Measurements from ENCODE around the gene LRRC7. TPM values are rescaled to one million over a fixed set of nuclear protein-coding genes. Genes with fewer than 3 reads are reported as not detected.
"Not testable (repeated sequence)": the region's sequence is repeated elsewhere in the genome, so short reads cannot be mapped to it uniquely, and the experiment has no call there.

Gene LRRC7
- total RNA-seq, 1 donor from 2014 or later = 0.94 TPM

- TF ChIP-seq CTCF (IDR thresholded peaks at IDR 0.05) = no peak
- H3K9me3 Mint-ChIP-seq (ENCODE audit: unreplicated experiment) = no peaks in the 10 kb centered on the region
- no peaks in the 10 kb centered on the region for H3K27me3 Mint-ChIP-seq (ENCODE audit: unreplicated experiment)
- no peaks in the 10 kb centered on the region for H3K36me3 Mint-ChIP-seq (ENCODE audit: unreplicated experiment)
- H3K27ac Mint-ChIP-seq (ENCODE audit: unreplicated experiment) = no peak overlapping the region
- no peak overlapping the region for H3K4me3 Mint-ChIP-seq (ENCODE audit: unreplicated experiment)
- no peak for DNase-seq (ENCODE audit: extremely low spot score, unreplicated experiment)
- peaks cover 9% of the 10 kb centered on the region for H3K4me1 Mint-ChIP-seq (ENCODE audit: unreplicated experiment)
Observed at GRCh38 chr1:69707103-69707502, 139.4 kb downstream of the LRRC7 start.

GRCh38 chr1:69710484-69711189 is 142.9 kb downstream of the LRRC7 start:
- TF ChIP-seq CTCF (IDR thresholded peaks at IDR 0.05) = no peak
- no peak for DNase-seq (ENCODE audit: extremely low spot score, unreplicated experiment)
- H3K27me3 Mint-ChIP-seq (ENCODE audit: unreplicated experiment) = no peaks in the 10 kb centered on the region
- H3K4me3 Mint-ChIP-seq (ENCODE audit: unreplicated experiment) = no peak overlapping the region
- peak overlapping the region; percentile 7 for H3K27ac Mint-ChIP-seq (ENCODE audit: unreplicated experiment)
- peaks cover 9% of the 10 kb centered on the region for H3K4me1 Mint-ChIP-seq (ENCODE audit: unreplicated experiment)
- H3K9me3 Mint-ChIP-seq (ENCODE audit: unreplicated experiment) = no peaks in the 10 kb centered on the region
- H3K36me3 Mint-ChIP-seq (ENCODE audit: unreplicated experiment) = no peaks in the 10 kb centered on the region

GRCh38 chr1:69711190-69711930 is 143.6 kb downstream of the LRRC7 start:
- no peak for TF ChIP-seq CTCF (IDR thresholded peaks at IDR 0.05)
- Mint-ChIP-seq H3K4me1 (ENCODE audit: unreplicated experiment) (peaks cover 9% of the 10 kb centered on the region), H3K4me3 (ENCODE audit: unreplicated experiment) (no peak overlapping the region), H3K36me3 (ENCODE audit: unreplicated experiment) (no peaks in the 10 kb centered on the region), H3K27ac (ENCODE audit: unreplicated experiment) (no peak overlapping the region), H3K9me3 (ENCODE audit: unreplicated experiment) (no peaks in the 10 kb centered on the region), H3K27me3 (ENCODE audit: unreplicated experiment) (no peaks in the 10 kb centered on the region)
- no peak for DNase-seq (ENCODE audit: extremely low spot score, unreplicated experiment)

- DNase-seq (ENCODE audit: extremely low spot score, unreplicated experiment); H3K27ac Mint-ChIP-seq (ENCODE audit: unreplicated experiment); H3K9me3 Mint-ChIP-seq (ENCODE audit: unreplicated experiment); H3K4me3 Mint-ChIP-seq (ENCODE audit: unreplicated experiment); H3K4me1 Mint-ChIP-seq (ENCODE audit: unreplicated experiment); H3K36me3 Mint-ChIP-seq (ENCODE audit: unreplicated experiment): not testable (repeated sequence)
- H3K27me3 Mint-ChIP-seq (ENCODE audit: unreplicated experiment) = peaks cover 12% of the 10 kb centered on the region
Observed at GRCh38 chr1:69717834-69718233, 150.1 kb downstream of the LRRC7 start.

GRCh38 chr1:69728206-69728605 is 160.5 kb downstream of the LRRC7 start:
- H3K9me3 Mint-ChIP-seq (ENCODE audit: unreplicated experiment) = no peaks in the 10 kb centered on the region
- H3K4me3 Mint-ChIP-seq (ENCODE audit: unreplicated experiment) = no peak overlapping the region
- peaks cover 8% of the 10 kb centered on the region for H3K27me3 Mint-ChIP-seq (ENCODE audit: unreplicated experiment)
- H3K27ac Mint-ChIP-seq (ENCODE audit: unreplicated experiment) = no peak overlapping the region
- no peaks in the 10 kb centered on the region for H3K36me3 Mint-ChIP-seq (ENCODE audit: unreplicated experiment)
- H3K4me1 Mint-ChIP-seq (ENCODE audit: unreplicated experiment) = no peaks in the 10 kb centered on the region
- TF ChIP-seq CTCF (IDR thresholded peaks at IDR 0.05) = no peak
- DNase-seq (ENCODE audit: extremely low spot score, unreplicated experiment) = no peak
